K562 (cell line): Measurements from ENCODE around the gene CDCA4. TPM values are rescaled to one million over a fixed set of nuclear protein-coding genes. Genes with fewer than 3 reads are reported as not detected.
A peak's percentile ranks its signal among the peaks of the same experiment; 100 is the strongest.

Experiments used
- ATAC-seq: fragments of 200-7000 bp; cut with Tn5 transposase; 3 replicates; pipeline ENCODE4 v1.9.1; 2020; ENCODE audit warnings: moderate library complexity
- BruUV-seq: library from RNA; stranded (reverse); fragments of 400-500 nt; replicated peaks from 2 replicates; lab custom pipeline; 2021; lab: Mats Ljungman, UMichigan
- CTCF ChIA-PET: fragments of 300-600 bp; formaldehyde crosslinking; extraction: SDS; loops from one replicate; lab custom pipeline; 2021; ENCODE audit warnings: low intra/inter-chr PET ratio; lab: Yijun Ruan, JAX
- POLR2A ChIA-PET: fragments of 300-600, 350-650 bp; sonication (Branson Sonifier 250); formaldehyde crosslinking; extraction: SDS; loops from one replicate; lab custom pipeline; 2021; ENCODE audit warnings: antibody characterized with exemption, inconsistent platforms; lab: Yijun Ruan, JAX
- DNase-seq, 4 experiments: peaks; one replicate each; pipeline versions ENCODE4 v3.0.0 to v3.0.0-alpha.2; 2011 to 2018; ENCODE audit warnings: low spot score in 3 of 4, mixed read lengths in 3 of 4; ENCODE audit errors: extremely low read depth in 1 of 4
- FAIRE-seq: peaks from 2 replicates; lab custom pipeline; 2011; peaks lifted over from hg19 to GRCh38; lab: Jason Lieb, UNC
- H2AFZ ChIP-seq: 2 replicates; pipeline ENCODE4 v1.6.0; 2011; ENCODE audit warnings: low read depth, low read length, control low read depth, inconsistent platforms
- H3K27ac ChIP-seq: fragments of 200-600 bp; 3 replicates; pipeline ENCODE4 v1.8.0; 2011; ENCODE audit warnings: low read depth, mild to moderate bottlenecking, control low read depth, inconsistent platforms, low read length, moderate library complexity, mixed read lengths; ENCODE audit errors: extremely low read depth
- H3K27me3 ChIP-seq, 2 experiments: fragments of 300-600 bp in 1 of 2; 2 replicates in 1 of 2; 3 replicates in 1 of 2; pipeline versions ENCODE4 v1.6.0 to v1.8.0; 2011; ENCODE audit warnings: inconsistent platforms in 2 of 2, low read length in 2 of 2, mild to moderate bottlenecking in 1 of 2, mixed read lengths in 1 of 2, moderate library complexity in 1 of 2; ENCODE audit not compliant: control insufficient read depth in 2 of 2, insufficient read depth in 2 of 2
- H3K36me3 ChIP-seq: fragments of 300-600 bp; 3 replicates; pipeline ENCODE4 v1.8.0; 2011; ENCODE audit warnings: mild to moderate bottlenecking, low read length, inconsistent platforms; ENCODE audit not compliant: control insufficient read depth, insufficient read depth
- H3K4me1 ChIP-seq, 2 experiments: fragments of 200-600 bp in 1 of 2; replicated peaks in 1 of 2; 2 replicates in 1 of 2; 3 replicates in 1 of 2; pipeline versions ENCODE4 v1.5.1 to v1.8.0; 2011; ENCODE audit warnings: inconsistent platforms in 2 of 2, low read length in 2 of 2, mild to moderate bottlenecking in 1 of 2, mixed read lengths in 1 of 2, moderate library complexity in 1 of 2; ENCODE audit not compliant: control insufficient read depth in 2 of 2, insufficient read depth in 2 of 2
- H3K4me2 ChIP-seq: 2 replicates; pipeline ENCODE4 v1.6.1; 2011; ENCODE audit warnings: low read length, control low read depth, inconsistent platforms, mixed read lengths; ENCODE audit not compliant: insufficient read depth
- H3K4me3 ChIP-seq: fragments of 200-600 bp; sonication (generic), shearing (Covaris generic); 2 replicates; pipeline ENCODE4 v1.5.1; 2016; ENCODE audit warnings: control low read depth, inconsistent platforms
- H3K79me2 ChIP-seq: fragments of 200-600 bp; 3 replicates; pipeline ENCODE4 v1.8.0; 2011; ENCODE audit warnings: low read length, inconsistent platforms; ENCODE audit not compliant: control insufficient read depth, insufficient read depth
- H3K9ac ChIP-seq, 2 experiments: 2 replicates each; pipeline versions ENCODE4 v1.6.0 to v1.6.1; 2011; ENCODE audit warnings: low read depth in 2 of 2, low read length in 2 of 2, control low read depth in 1 of 2, inconsistent platforms in 1 of 2, mild to moderate bottlenecking in 1 of 2, mixed read lengths in 1 of 2; ENCODE audit not compliant: insufficient read depth in 1 of 2
- H3K9me1 ChIP-seq: one replicate; pipeline ENCODE4 v1.6.0; 2011; ENCODE audit warnings: inconsistent platforms, mild to moderate bottlenecking, low read length, moderate library complexity; ENCODE audit not compliant: control insufficient read depth, insufficient read depth
- H3K9me3 ChIP-seq: replicated peaks from 2 replicates; pipeline ENCODE4 v1.5.1; 2011; ENCODE audit warnings: low read depth, low read length, inconsistent platforms; ENCODE audit not compliant: control insufficient read depth, insufficient read depth
- H4K20me1 ChIP-seq: replicated peaks from 2 replicates; pipeline ENCODE4 v1.6.1; 2011; ENCODE audit warnings: low read length, inconsistent platforms, mixed read lengths; ENCODE audit not compliant: control insufficient read depth, insufficient read depth
- ILK ChIP-seq: fragments of 450-650 bp; IDR thresholded peaks from 2 replicates; pipeline ENCODE4 v1.6.1; 2016; ENCODE audit warnings: missing genetic modification characterization, low read depth, mild to moderate bottlenecking, missing compliant biosample characterization, moderate library complexity, borderline replicate concordance
- L3MBTL2 ChIP-seq: fragments of 450-650 bp; IDR thresholded peaks from 2 replicates; pipeline ENCODE4 v1.6.1; 2016; ENCODE audit warnings: mild to moderate bottlenecking, moderate library complexity
- MEF2A ChIP-seq: IDR thresholded peaks from 2 replicates; pipeline ENCODE4 v1.6.1; 2011; ENCODE audit warnings: low read depth, mild to moderate bottlenecking, low read length, moderate library complexity; ENCODE audit not compliant: control insufficient read depth
- PHF20 ChIP-seq: fragments of 450-650 bp; IDR thresholded peaks from 2 replicates; pipeline ENCODE4 v1.6.1; 2018; ENCODE audit not compliant: partially characterized antibody
- POLR2G ChIP-seq: fragments of 200-400 bp; formaldehyde crosslinking; IDR thresholded peaks from 2 replicates; pipeline ENCODE4 v1.6.1; 2017; ENCODE audit warnings: low read depth, mild to moderate bottlenecking, antibody characterized with exemption, low read length, moderate library complexity
- PTRF ChIP-seq: fragments of 450-650 bp; IDR thresholded peaks from 2 replicates; pipeline ENCODE4 v1.6.1; 2016; ENCODE audit warnings: mild to moderate bottlenecking, missing genetic modification characterization, missing compliant biosample characterization
- RBM14 ChIP-seq: fragments of 200-400 bp; formaldehyde crosslinking; IDR thresholded peaks from 2 replicates; pipeline ENCODE4 v1.6.1; 2018; ENCODE audit warnings: low read depth, mild to moderate bottlenecking, low read length, moderate library complexity, borderline replicate concordance; ENCODE audit not compliant: insufficient read depth
- RFX5 ChIP-seq: IDR thresholded peaks from 2 replicates; pipeline ENCODE4 v1.6.1; 2011; ENCODE audit warnings: low read depth, mild to moderate bottlenecking, improper control_type of control experiment, low read length
- SIN3B ChIP-seq: fragments of 450-650 bp; IDR thresholded peaks from 2 replicates; pipeline ENCODE4 v1.6.1; 2017; ENCODE audit warnings: low read depth, mild to moderate bottlenecking, moderate library complexity
- SPI1 ChIP-seq: IDR thresholded peaks from 2 replicates; pipeline ENCODE4 v1.6.1; 2011; ENCODE audit warnings: low read depth, low read length, control low read depth, borderline replicate concordance
- TCF3 ChIP-seq: sonication (generic); formaldehyde crosslinking; IDR thresholded peaks from 2 replicates; pipeline ENCODE4 v1.4.0; 2020; ENCODE audit warnings: mild to moderate bottlenecking, missing genetic modification reagents
- ZBTB33 ChIP-seq: sonication (generic); formaldehyde crosslinking; IDR thresholded peaks from 2 replicates; pipeline ENCODE4 v1.8.1; 2023; ENCODE audit warnings: mild to moderate bottlenecking, missing genetic modification reagents
- ZBTB9 ChIP-seq: fragments of 450-650 bp; formaldehyde crosslinking; IDR thresholded peaks from 2 replicates; pipeline ENCODE4 v1.4.0; 2020; ENCODE audit warnings: mild to moderate bottlenecking, moderate library complexity
- ZNF431 ChIP-seq: sonication (generic); formaldehyde crosslinking; IDR thresholded peaks from 2 replicates; pipeline ENCODE4 v1.8.0; 2022; ENCODE audit warnings: mild to moderate bottlenecking, missing genetic modification reagents
- WGBS: fragments of 100-300 bp; shearing (Covaris generic); methylation state at CpG from one replicate; pipeline ENCODE4 v1.1.6; 2016; ENCODE audit warnings: low coverage, mixed read lengths; ENCODE audit not compliant: insufficient coverage; ENCODE audit errors: missing lambda C conversion rate; 5-methylcytosine and 5-hydroxymethylcytosine counted together
- in situ Hi-C: fragments of 300-500 bp; cut with MboI; formaldehyde crosslinking; loops from 4 replicates; pipeline ENCODE4 v1.15.0; 2018; ENCODE audit warnings: inconsistent platforms, mixed read lengths
- intact Hi-C: fragments of 100-400 bp; cut with micrococcal nuclease; formaldehyde crosslinking; loops from 2 replicates; pipeline ENCODE4 v1.14.2; 2022
- polyA plus RNA-seq, 8 experiments: library from polyadenylated mRNA; depleted of rRNA in 4 of 8; stranded (reverse) in 5 of 8; unstranded in 3 of 8; fragments of >200 nt; fragmentation: Nextera tagmentation in 2 of 8; fragmentation: Illumina TruSeq in 1 of 8; extraction: Ambion mirVana in 2 of 8; extraction: Trizol in 1 of 8; gene quantifications; 2 replicates each; pipeline versions ENCODE4 v1.2.1 to v1.2.3, GENCODE V29; 2011 to 2014; ENCODE audit warnings: inconsistent platforms in 1 of 8, missing spikeins in 1 of 8
- total RNA-seq, 7 experiments: library from RNA; depleted of rRNA in 6 of 7; stranded (reverse); fragments of >200 nt in 6 of 7; fragmentation: Illumina TruSeq in 2 of 7; extraction: Trizol in 2 of 7; gene quantifications; 2 replicates each; pipeline versions ENCODE4 v1.2.1 to v1.2.3, GENCODE V29; 2011 to 2021; ENCODE audit warnings: low replicate concordance in 1 of 7

CDCA4 gene
- total and polyA plus RNA-seq, 9 of the 15 experiments (the other 6 are each of a cell fraction or from before 2014, with no cell fraction given) = 6.6 to 44.2 (median 23.0) TPM

GRCh38 chr14:104991896-104992230 is 29.0 kb downstream of the CDCA4 start:
- POLR2A ChIA-PET = interaction anchor here (1.0 kb wide), 1 partner anchor 16 kb away, joined by 3 read pairs; no protein-coding TSS in a partner anchor
- in situ Hi-C loops (no loop called here), intact Hi-C loops (no loop called here)
- WGBS = no CpG with 5 or more reads among the region's 34 CpGs
- Histone ChIP-seq H3K4me2 (no peak overlapping the region), H2AFZ (no peak overlapping the region), H3K9me3 (no peaks in the 10 kb centered on the region), H3K9ac (no peak overlapping the region), H3K27me3 (no peaks in the 10 kb centered on the region), H3K27ac (no peak overlapping the region), H3K4me1 (peaks cover 0 to 9% of the 10 kb centered on the region in 2 experiments; a peak in 3 of 5 replicates), H4K20me1 (no peaks in the 10 kb centered on the region), H3K79me2 (no peaks in the 10 kb centered on the region), H3K4me3 (no peak overlapping the region), H3K36me3 (no peaks in the 10 kb centered on the region), H3K9me1 (no peaks in the 10 kb centered on the region)
- ATAC-seq (no peak), DNase-seq (no peak), FAIRE-seq (no peak)
- CTCF ChIA-PET = no interaction called here
- no TSS peak for BruUV-seq
- TF ChIP-seq PTRF (tag) = no peak
- peak; percentile 92 for TF ChIP-seq ZBTB33 (CRISPR knock-in tag)
- TF ChIP-seq MEF2A = no peak
- no peak for TF ChIP-seq ILK
- no peak for TF ChIP-seq TCF3 (CRISPR knock-in tag)
- TF ChIP-seq RFX5 = no peak
- peak; percentile 45; the same call in 1 of the 2 replicates for TF ChIP-seq POLR2G
- TF ChIP-seq ZBTB9 = peak; percentile 79
- TF ChIP-seq ZNF431 (CRISPR knock-in tag) = no peak
- no peak for TF ChIP-seq L3MBTL2
- TF ChIP-seq SPI1 = no peak
- TF ChIP-seq PHF20 = peak; percentile 22
- 0 out of 2 replicates have a peak, but pooled peaks have one; percentile 48 for TF ChIP-seq RBM14
- no peak for TF ChIP-seq SIN3B
